Tibial nerve (tissue), 4 donors: ENCODE measurements around the gene FOXR2. TPM values are rescaled to one million over a fixed set of nuclear protein-coding genes. Genes with fewer than 3 reads are reported as not detected.

ENCODE experiments used
- DNase-seq, 2 donors: peaks; one replicate each; pipeline ENCODE4 v3.0.0-alpha.2; 2019; ENCODE audit warnings: low spot score in 2 of 2
- H3K27ac ChIP-seq, 4 donors: fragments of 200-600 bp; sonication (generic) in 3 of 4; one replicate each; pipeline ENCODE4 v1.5.1; 2017 to 2019; ENCODE audit warnings: mild to moderate bottlenecking in 1 of 4
- H3K27me3 ChIP-seq, 2 donors: fragments of 200-600 bp; sonication (generic) in 1 of 2; one replicate each; pipeline versions ENCODE4 v1.5.1 to v1.6.0; 2017 to 2019
- H3K36me3 ChIP-seq, 3 donors: fragments of 200-600 bp; sonication (generic); one replicate each; pipeline ENCODE4 v1.5.1; 2018 to 2019
- H3K4me1 ChIP-seq, 4 donors: fragments of 200-600 bp; sonication (generic) in 3 of 4; one replicate each; pipeline ENCODE4 v1.5.1; 2017 to 2019
- H3K4me3 ChIP-seq, 4 donors: fragments of 200-600 bp; sonication (generic) in 3 of 4; one replicate each; pipeline ENCODE4 v1.5.1; 2017 to 2019; ENCODE audit warnings: mild to moderate bottlenecking in 1 of 4, moderate library complexity in 1 of 4
- H3K9me3 ChIP-seq, 4 donors: fragments of 200-600 bp; sonication (generic) in 3 of 4; one replicate each; pipeline ENCODE4 v1.5.1; 2017 to 2019
- CTCF ChIP-seq, 5 experiments: fragments of 200-600 bp in 3 of 5; fragments of 450-650 bp in 2 of 5; sonication (generic) in 3 of 5; IDR thresholded peaks; one replicate each; pipeline ENCODE4 v1.5.1; 2016 to 2019; ENCODE audit warnings: antibody characterized with exemption in 5 of 5, mild to moderate bottlenecking in 3 of 5, moderate library complexity in 2 of 5
- EP300 ChIP-seq, 2 donors: sonication (generic); formaldehyde crosslinking; IDR thresholded peaks; one replicate each; pipeline ENCODE4 v1.6.1; 2017; ENCODE audit warnings: antibody characterized with exemption in 2 of 2, mild to moderate bottlenecking in 1 of 2
- POLR2A ChIP-seq, 2 donors: fragments of 450-650 bp; IDR thresholded peaks; one replicate each; pipeline ENCODE4 v1.6.1; 2017; ENCODE audit warnings: antibody characterized with exemption in 2 of 2, mild to moderate bottlenecking in 2 of 2, moderate library complexity in 2 of 2
- WGBS, 2 donors: methylation state at CpG; one replicate each; pipeline ENCODE4 v1.1.5; 2018; 5-methylcytosine and 5-hydroxymethylcytosine counted together
- total RNA-seq, 4 donors: library from RNA; depleted of rRNA; stranded (reverse); fragments of >200 nt; gene quantifications; one replicate each; pipeline ENCODE4 v1.1.0, GENCODE V29; 2016

FOXR2 gene
- not detected for total RNA-seq

DNA sequence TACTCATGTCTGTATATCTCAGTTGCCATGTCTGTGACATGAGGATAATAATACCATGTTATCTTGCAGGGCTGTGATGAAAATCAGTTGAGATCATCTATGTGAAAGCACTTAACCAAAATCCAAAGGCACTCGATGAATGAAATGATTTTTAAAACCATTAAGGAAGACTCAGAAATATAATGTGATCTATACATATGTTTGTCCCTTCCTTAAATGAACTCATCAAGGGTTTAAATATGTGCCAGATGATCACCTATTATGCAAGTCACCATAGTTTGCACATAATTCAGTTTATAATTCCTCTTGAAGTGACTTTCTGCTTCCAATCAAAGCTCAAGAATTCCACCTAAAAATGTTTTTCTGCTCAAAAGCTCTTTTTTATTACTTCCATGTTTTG is at the start of gene FOXR2:
TSS of gene FOXR2 (plus strand) at position 301 of the 400 bp plus-strand sequence. CDS start 312 bp downstream, outside the sequence.
- 75 to 90% methylated on average over 1 of the region's 1 CpG for WGBS, 2 donors
- TF ChIP-seq CTCF (IDR thresholded peaks at IDR 0.05) (no peak), EP300 (IDR thresholded peaks at IDR 0.05) (no peak), POLR2A (IDR thresholded peaks at IDR 0.05) (no peak)

GRCh38 chrX:55579115-55579514 is 44.1 kb upstream of the FOXR2 start:
- H3K4me3 ChIP-seq: no peak overlapping the region
- no peaks in the 10 kb centered on the region for H3K4me1 ChIP-seq
- no peaks in the 10 kb centered on the region for H3K27me3 ChIP-seq
- TF ChIP-seq CTCF (IDR thresholded peaks at IDR 0.05) (no peak), EP300 (IDR thresholded peaks at IDR 0.05) (no peak), POLR2A (IDR thresholded peaks at IDR 0.05) (no peak)
- H3K27ac ChIP-seq: no peak overlapping the region
- H3K36me3 ChIP-seq: no peaks in the 10 kb centered on the region
- DNase-seq: no peak
- peaks cover 0 to 10% (median 2%) of the 10 kb centered on the region in 4 donors for H3K9me3 ChIP-seq

More for the DNA sequence above, at the start of gene FOXR2:
- no peaks in the 10 kb centered on the region for H3K9me3 ChIP-seq
- DNase-seq: no peak
- H3K27me3 ChIP-seq: peaks cover 0 to 4% of the 10 kb centered on the region in 2 donors
- H3K36me3 ChIP-seq: no peaks in the 10 kb centered on the region
- H3K4me1 ChIP-seq: no peaks in the 10 kb centered on the region
- no peak within 1 kb of the TSS for H3K4me3 ChIP-seq
- no peak within 1 kb of the TSS for H3K27ac ChIP-seq

DNA sequence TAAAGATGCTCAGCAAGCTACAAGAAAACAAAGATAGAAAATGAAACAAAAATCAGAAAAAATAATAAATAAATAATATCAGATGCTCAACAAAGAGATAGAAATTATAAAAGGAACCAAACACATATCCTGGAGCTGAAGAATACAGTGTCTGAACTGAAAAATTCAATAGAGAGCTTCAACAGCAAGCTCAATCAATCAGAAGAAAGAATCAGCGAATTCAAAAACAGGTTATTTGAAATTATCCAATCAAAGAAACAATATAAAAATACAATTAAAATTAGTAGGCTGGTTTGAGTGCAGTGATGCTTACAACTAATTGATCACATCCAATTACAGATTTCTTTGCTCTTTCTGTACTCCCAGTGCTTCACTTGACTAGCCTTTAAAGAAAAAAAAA is 40.8 kb upstream of the FOXR2 start:
- TF ChIP-seq EP300 (IDR thresholded peaks at IDR 0.05) (no peak), CTCF (IDR thresholded peaks at IDR 0.05) (no peak), POLR2A (IDR thresholded peaks at IDR 0.05) (no peak)
- Histone ChIP-seq H3K27ac (no peak overlapping the region), H3K4me1 (no peaks in the 10 kb centered on the region), H3K27me3 (no peaks in the 10 kb centered on the region), H3K4me3 (no peak overlapping the region), H3K36me3 (no peaks in the 10 kb centered on the region), H3K9me3 (peaks cover 0 to 10% (median 2%) of the 10 kb centered on the region in 4 donors)
- no peak for DNase-seq
- 81 to 84% methylated on average over 1 of the region's 1 CpG for WGBS, 2 donors

DNA sequence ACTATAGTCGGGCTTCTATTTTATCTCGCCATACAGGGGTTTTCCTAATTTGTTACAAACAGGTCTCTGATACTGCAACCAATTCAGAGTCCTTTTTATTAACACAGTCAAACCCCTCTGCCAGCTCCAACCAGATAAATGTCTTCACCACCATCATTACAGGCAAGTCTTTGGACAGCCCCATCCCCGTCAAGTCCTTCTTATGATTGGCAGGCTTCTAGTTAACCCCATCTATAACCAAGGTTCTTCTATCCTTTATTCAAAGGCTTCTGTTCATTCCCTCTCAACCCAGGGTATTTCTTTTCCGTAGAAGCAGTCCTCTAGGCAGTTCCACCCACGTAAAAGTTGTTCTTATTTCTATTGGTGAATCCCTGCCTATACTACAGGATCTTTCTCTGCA is 29.9 kb upstream of the FOXR2 start:
- no peak overlapping the region for H3K27ac ChIP-seq
- 80 to 82% methylated on average over 5 of the region's 5 CpGs for WGBS, 2 donors
- TF ChIP-seq POLR2A (IDR thresholded peaks at IDR 0.05): no peak
- no peak for TF ChIP-seq CTCF (IDR thresholded peaks at IDR 0.05)
- no peak for TF ChIP-seq EP300 (IDR thresholded peaks at IDR 0.05)

GRCh38 chrX:55593756-55594257 is 29.4 kb upstream of the FOXR2 start:
- TF ChIP-seq CTCF (IDR thresholded peaks at IDR 0.05): no peak
- no peak for TF ChIP-seq POLR2A (IDR thresholded peaks at IDR 0.05)
- no peak for TF ChIP-seq EP300 (IDR thresholded peaks at IDR 0.05)
- WGBS, 2 donors: 80 to 85% methylated on average over 13 of the region's 13 CpGs

More for the DNA sequence above, 29.9 kb upstream of the FOXR2 start:
- Histone ChIP-seq H3K4me3 (no peak overlapping the region), H3K4me1 (no peaks in the 10 kb centered on the region), H3K27me3 (no peaks in the 10 kb centered on the region), H3K36me3 (no peaks in the 10 kb centered on the region), H3K9me3 (peaks cover 0 to 3% (median 0%) of the 10 kb centered on the region in 4 donors)
- DNase-seq: no peak

More at GRCh38 chrX:55593756-55594257, 29.4 kb upstream of the FOXR2 start:
- DNase-seq: no peak
- Histone ChIP-seq H3K36me3 (no peaks in the 10 kb centered on the region), H3K27me3 (no peaks in the 10 kb centered on the region), H3K4me1 (no peaks in the 10 kb centered on the region), H3K27ac (no peak overlapping the region), H3K9me3 (peaks cover 0 to 3% (median 0%) of the 10 kb centered on the region in 4 donors), H3K4me3 (no peak overlapping the region)
